ENCODE results near the gene CHD6.

- TF ChIP-seq CTCF (IDR thresholded peaks at IDR 0.05): no peak
- TF ChIP-seq POLR2A (IDR thresholded peaks at IDR 0.05): no peak
- TF ChIP-seq EP300 (IDR thresholded peaks at IDR 0.05): no peak
- TF ChIP-seq POLR2AphosphoS5 (IDR thresholded peaks at IDR 0.05): no peak
These were observed 211.8 kb downstream of the CHD6 start for GRCh38 chr20:41406353-41406752.

Measured in sigmoid colon (tissue), 4 donors.